ENCODE data around the gene OPCML.

Gene OPCML

DNA sequence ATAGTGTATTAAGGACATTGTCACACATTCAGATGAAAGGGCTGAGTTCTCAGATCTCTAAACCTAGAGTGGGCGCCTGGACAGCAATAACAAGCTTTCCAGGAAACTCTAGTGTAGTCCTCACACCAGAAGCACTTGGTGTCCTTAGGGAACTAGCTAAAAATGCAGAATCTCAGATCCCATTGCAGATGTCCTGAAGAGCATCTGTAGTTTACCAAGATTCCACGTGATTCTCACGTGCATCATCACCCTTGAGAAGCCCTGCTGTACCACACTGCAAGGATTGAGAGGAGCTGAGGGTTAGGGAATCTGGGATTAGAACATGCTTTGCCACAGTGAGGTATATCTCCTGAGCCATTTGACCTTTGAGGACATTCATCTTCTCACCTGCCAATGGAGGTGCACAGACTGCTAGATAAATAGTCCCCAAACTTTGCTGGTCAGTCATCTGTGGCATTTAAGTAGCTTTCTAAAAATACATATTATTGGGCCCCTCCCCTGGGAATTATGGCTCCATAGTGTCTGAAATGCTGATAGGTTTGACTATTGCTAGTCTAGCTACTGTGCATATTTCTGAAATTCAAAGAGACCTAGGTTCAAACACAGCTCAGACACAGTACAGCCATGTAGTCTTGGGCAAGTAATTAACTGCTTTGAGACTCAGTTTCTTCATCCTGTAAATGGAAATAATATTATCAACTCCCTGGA is 1068.9 kb downstream of the OPCML start:
- no peak for TF ChIP-seq CTCF (IDR thresholded peaks at IDR 0.05; ENCODE audit: poor library complexity, severe bottlenecking)
- H3K9me3 ChIP-seq (ENCODE audit: severe bottlenecking): no peaks in the 10 kb centered on the region

GRCh38 chr11:132459736-132460135 is 1072.6 kb downstream of the OPCML start:
- Histone ChIP-seq H3K9me3 (ENCODE audit: severe bottlenecking) (no peaks in the 10 kb centered on the region), H3K4me1 (ENCODE audit: insufficient read depth, poor library complexity, severe bottlenecking) (no peaks in the 10 kb centered on the region), H3K36me3 (ENCODE audit: low read depth) (no peaks in the 10 kb centered on the region), H3K4me3 (ENCODE audit: severe bottlenecking) (no peak overlapping the region), H3K27me3 (ENCODE audit: insufficient read depth, poor library complexity, severe bottlenecking) (peaks cover 10% of the 10 kb centered on the region), H3K27ac (ENCODE audit: poor library complexity, severe bottlenecking) (no peak overlapping the region)
- ATAC-seq (ENCODE audit: low read depth): no peak
- TF ChIP-seq CTCF (IDR thresholded peaks at IDR 0.05; ENCODE audit: poor library complexity, severe bottlenecking): no peak
- DNase-seq (ENCODE audit: low spot score): no peak

More for the DNA sequence above, 1068.9 kb downstream of the OPCML start:
- ATAC-seq (ENCODE audit: low read depth): no peak
- Histone ChIP-seq H3K4me3 (ENCODE audit: severe bottlenecking) (no peak overlapping the region), H3K27ac (ENCODE audit: poor library complexity, severe bottlenecking) (no peak overlapping the region), H3K27me3 (ENCODE audit: insufficient read depth, poor library complexity, severe bottlenecking) (peaks cover 6% of the 10 kb centered on the region), H3K36me3 (ENCODE audit: low read depth) (no peaks in the 10 kb centered on the region), H3K4me1 (ENCODE audit: insufficient read depth, poor library complexity, severe bottlenecking) (no peaks in the 10 kb centered on the region)
- no peak for DNase-seq (ENCODE audit: low spot score)

DNA sequence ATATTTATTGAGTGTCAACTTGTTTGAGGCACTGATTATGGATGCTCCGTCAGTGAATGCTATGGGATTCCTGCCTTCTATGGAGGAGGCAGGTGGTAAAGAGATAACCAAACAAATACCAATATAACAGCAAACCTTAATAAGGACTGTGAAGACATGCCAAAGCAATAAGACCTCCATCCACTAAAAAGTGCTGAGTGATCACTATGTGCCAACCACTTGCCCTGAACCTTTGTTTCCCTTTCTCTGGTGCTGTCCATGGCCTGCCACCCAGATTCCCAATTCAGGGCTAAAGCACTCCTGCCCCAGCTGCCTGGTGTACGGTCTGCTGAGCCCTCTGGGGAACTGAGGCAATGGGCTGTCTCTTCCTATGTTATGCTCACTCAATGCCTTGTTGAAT is 1074.9 kb downstream of the OPCML start:
- no peak overlapping the region for H3K27ac ChIP-seq (ENCODE audit: poor library complexity, severe bottlenecking)
- H3K4me3 ChIP-seq (ENCODE audit: severe bottlenecking): no peak overlapping the region
- no peaks in the 10 kb centered on the region for H3K36me3 ChIP-seq (ENCODE audit: low read depth)
- no peaks in the 10 kb centered on the region for H3K4me1 ChIP-seq (ENCODE audit: insufficient read depth, poor library complexity, severe bottlenecking)
- H3K27me3 ChIP-seq (ENCODE audit: insufficient read depth, poor library complexity, severe bottlenecking): peaks cover 19% of the 10 kb centered on the region
- ATAC-seq (ENCODE audit: low read depth): no peak
- no peaks in the 10 kb centered on the region for H3K9me3 ChIP-seq (ENCODE audit: severe bottlenecking)
- TF ChIP-seq CTCF (IDR thresholded peaks at IDR 0.05; ENCODE audit: poor library complexity, severe bottlenecking): no peak
- DNase-seq (ENCODE audit: low spot score): no peak

GRCh38 chr11:132456751-132457328 is 1075.5 kb downstream of the OPCML start:
- H3K9me3 ChIP-seq (ENCODE audit: severe bottlenecking): no peaks in the 10 kb centered on the region
- TF ChIP-seq CTCF (IDR thresholded peaks at IDR 0.05; ENCODE audit: poor library complexity, severe bottlenecking): no peak
- no peaks in the 10 kb centered on the region for H3K36me3 ChIP-seq (ENCODE audit: low read depth)
- peaks cover 19% of the 10 kb centered on the region for H3K27me3 ChIP-seq (ENCODE audit: insufficient read depth, poor library complexity, severe bottlenecking)
- H3K4me1 ChIP-seq (ENCODE audit: insufficient read depth, poor library complexity, severe bottlenecking): no peaks in the 10 kb centered on the region
- ATAC-seq (ENCODE audit: low read depth) (no peak), DNase-seq (ENCODE audit: low spot score) (no peak)
- no peak overlapping the region for H3K4me3 ChIP-seq (ENCODE audit: severe bottlenecking)
- H3K27ac ChIP-seq (ENCODE audit: poor library complexity, severe bottlenecking): no peak overlapping the region

DNA sequence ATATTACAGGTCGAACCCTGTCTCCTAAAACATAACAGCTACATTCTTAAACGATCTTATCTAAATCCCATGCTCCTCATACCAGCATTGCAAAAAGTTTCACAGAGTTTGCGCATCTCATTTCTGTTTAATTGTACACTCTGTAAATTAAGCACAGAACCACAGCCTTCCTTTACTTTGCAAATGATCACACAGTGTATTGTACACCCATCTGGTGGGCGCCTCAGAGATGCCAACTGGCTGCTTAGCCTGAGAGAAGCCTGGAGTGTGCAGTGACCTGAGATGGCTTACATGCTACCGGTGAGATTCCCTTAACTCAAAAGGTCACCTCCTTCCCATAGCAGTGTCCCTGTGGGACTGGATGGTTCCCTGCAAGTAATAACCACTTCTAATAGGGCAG is 1077.3 kb downstream of the OPCML start:
- H3K9me3 ChIP-seq (ENCODE audit: severe bottlenecking): no peaks in the 10 kb centered on the region
- TF ChIP-seq CTCF (IDR thresholded peaks at IDR 0.05; ENCODE audit: poor library complexity, severe bottlenecking): no peak
- no peak for DNase-seq (ENCODE audit: low spot score)
- no peak for ATAC-seq (ENCODE audit: low read depth)
- no peaks in the 10 kb centered on the region for H3K36me3 ChIP-seq (ENCODE audit: low read depth)
- H3K27ac ChIP-seq (ENCODE audit: poor library complexity, severe bottlenecking): no peak overlapping the region
- H3K4me1 ChIP-seq (ENCODE audit: insufficient read depth, poor library complexity, severe bottlenecking): no peaks in the 10 kb centered on the region
- no peak overlapping the region for H3K4me3 ChIP-seq (ENCODE audit: severe bottlenecking)
- H3K27me3 ChIP-seq (ENCODE audit: insufficient read depth, poor library complexity, severe bottlenecking): peaks cover 16% of the 10 kb centered on the region
